ENCODE data around the gene VPS13D.

GRCh38 chr1:12464598-12465056 lies 234.8 kb downstream of the VPS13D start:
- TF ChIP-seq CTCF (IDR thresholded peaks at IDR 0.05) = no peak
- no peak for TF ChIP-seq POLR2A (IDR thresholded peaks at IDR 0.05)
